ENCODE results near the gene TMEM221.
A peak's percentile ranks its signal among the peaks of the same experiment; 100 is the strongest.

Gene TMEM221

DNA sequence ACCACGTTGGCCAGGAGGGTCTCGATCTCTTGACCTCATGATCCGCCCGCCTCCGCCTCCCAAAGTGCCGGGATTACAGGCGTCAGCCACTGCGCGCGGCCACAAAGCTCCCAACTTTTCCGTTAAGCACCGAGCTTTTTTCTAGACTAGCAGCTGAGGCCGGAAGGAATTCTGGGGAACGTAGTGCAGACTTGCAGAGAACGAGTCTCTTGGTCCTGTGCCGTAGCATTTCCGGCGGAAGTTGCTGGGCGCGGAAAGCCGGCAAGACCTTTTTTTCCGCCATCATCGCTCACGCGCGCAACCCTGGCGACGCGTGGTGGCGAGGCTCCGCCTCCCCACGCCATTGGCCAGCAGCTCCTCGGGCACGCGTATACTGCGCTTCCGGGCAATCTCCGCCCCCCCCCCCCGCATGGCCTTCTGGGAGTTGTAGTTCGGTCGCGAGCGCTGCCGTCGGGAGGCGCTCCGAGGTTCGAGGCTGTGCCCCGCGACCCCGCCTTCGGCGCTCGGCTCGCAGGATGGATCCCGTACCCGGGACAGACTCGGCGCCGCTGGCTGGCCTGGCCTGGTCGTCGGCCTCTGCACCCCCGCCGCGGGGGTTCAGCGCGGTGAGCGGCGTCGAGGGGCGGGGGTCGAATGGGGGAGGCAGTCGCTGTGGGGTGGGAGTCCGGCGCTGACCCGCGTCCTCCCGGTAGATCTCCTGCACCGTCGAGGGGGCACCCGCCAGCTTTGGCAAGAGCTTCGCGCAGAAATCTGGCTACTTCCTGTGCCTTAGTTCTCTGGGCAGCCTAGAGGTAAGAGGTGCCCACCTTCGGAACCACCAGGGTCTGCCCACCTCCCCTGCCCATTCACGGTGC lies 28.6 kb downstream of the TMEM221 start, which contains the start of gene MVB12A (continued):
- TF ChIP-seq, protein P1, sequence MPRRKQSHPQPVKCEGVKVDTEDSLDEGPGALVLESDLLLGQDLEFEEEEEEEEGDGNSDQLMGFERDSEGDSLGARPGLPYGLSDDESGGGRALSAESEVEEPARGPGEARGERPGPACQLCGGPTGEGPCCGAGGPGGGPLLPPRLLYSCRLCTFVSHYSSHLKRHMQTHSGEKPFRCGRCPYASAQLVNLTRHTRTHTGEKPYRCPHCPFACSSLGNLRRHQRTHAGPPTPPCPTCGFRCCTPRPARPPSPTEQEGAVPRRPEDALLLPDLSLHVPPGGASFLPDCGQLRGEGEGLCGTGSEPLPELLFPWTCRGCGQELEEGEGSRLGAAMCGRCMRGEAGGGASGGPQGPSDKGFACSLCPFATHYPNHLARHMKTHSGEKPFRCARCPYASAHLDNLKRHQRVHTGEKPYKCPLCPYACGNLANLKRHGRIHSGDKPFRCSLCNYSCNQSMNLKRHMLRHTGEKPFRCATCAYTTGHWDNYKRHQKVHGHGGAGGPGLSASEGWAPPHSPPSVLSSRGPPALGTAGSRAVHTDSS (tag by site-specific recombination; IDR thresholded peaks at IDR 0.05): no peak
- TF ChIP-seq, protein P2, sequence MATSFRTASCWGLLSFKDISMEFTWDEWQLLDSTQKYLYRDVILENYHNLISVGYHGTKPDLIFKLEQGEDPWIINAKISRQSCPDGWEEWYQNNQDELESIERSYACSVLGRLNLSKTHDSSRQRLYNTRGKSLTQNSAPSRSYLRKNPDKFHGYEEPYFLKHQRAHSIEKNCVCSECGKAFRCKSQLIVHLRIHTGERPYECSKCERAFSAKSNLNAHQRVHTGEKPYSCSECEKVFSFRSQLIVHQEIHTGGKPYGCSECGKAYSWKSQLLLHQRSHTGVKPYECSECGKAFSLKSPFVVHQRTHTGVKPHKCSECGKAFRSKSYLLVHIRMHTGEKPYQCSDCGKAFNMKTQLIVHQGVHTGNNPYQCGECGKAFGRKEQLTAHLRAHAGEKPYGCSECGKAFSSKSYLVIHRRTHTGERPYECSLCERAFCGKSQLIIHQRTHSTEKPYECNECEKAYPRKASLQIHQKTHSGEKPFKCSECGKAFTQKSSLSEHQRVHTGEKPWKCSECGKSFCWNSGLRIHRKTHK (tag by site-specific recombination; IDR thresholded peaks at IDR 0.05): no peak
- peak; percentile 26; the same call in 1 of the 2 replicates for TF ChIP-seq ZNF2 (tag by site-specific recombination; IDR thresholded peaks at IDR 0.05)
- TF ChIP-seq ZNF610 (tag by site-specific recombination; IDR thresholded peaks at IDR 0.05; ENCODE audit: borderline replicate concordance): 0 out of 2 replicates have a peak, but pooled peaks have one; percentile 48
- TF ChIP-seq, protein P3, sequence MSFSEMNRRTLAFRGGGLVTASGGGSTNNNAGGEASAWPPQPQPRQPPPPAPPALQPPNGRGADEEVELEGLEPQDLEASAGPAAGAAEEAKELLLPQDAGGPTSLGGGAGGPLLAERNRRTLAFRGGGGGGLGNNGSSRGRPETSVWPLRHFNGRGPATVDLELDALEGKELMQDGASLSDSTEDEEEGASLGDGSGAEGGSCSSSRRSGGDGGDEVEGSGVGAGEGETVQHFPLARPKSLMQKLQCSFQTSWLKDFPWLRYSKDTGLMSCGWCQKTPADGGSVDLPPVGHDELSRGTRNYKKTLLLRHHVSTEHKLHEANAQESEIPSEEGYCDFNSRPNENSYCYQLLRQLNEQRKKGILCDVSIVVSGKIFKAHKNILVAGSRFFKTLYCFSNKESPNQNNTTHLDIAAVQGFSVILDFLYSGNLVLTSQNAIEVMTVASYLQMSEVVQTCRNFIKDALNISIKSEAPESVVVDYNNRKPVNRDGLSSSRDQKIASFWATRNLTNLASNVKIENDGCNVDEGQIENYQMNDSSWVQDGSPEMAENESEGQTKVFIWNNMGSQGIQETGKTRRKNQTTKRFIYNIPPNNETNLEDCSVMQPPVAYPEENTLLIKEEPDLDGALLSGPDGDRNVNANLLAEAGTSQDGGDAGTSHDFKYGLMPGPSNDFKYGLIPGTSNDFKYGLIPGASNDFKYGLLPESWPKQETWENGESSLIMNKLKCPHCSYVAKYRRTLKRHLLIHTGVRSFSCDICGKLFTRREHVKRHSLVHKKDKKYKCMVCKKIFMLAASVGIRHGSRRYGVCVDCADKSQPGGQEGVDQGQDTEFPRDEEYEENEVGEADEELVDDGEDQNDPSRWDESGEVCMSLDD (tag by site-specific recombination; IDR thresholded peaks at IDR 0.05): peak; percentile 59; the same call in 1 of the 2 replicates
- peak; percentile 66; the same call in 1 of the 2 replicates for TF ChIP-seq OVOL3 (tag by site-specific recombination; IDR thresholded peaks at IDR 0.05)
- TF ChIP-seq GLIS2 (tag by site-specific recombination; IDR thresholded peaks at IDR 0.05): peak; percentile 61; the same call in 1 of the 2 replicates
- TF ChIP-seq ZNF664 (tag by site-specific recombination; IDR thresholded peaks at IDR 0.05): peak; percentile 4; the same call in 1 of the 2 replicates
- TF ChIP-seq BCL11A (tag by site-specific recombination; IDR thresholded peaks at IDR 0.05; ENCODE audit: low read depth): 0 out of 2 replicates have a peak, but pooled peaks have one; percentile 28
- peak; percentile 98 for TF ChIP-seq SP2 (tag by site-specific recombination; IDR thresholded peaks at IDR 0.05)
- peak; percentile 44; the same call in 1 of the 2 replicates for TF ChIP-seq ZNF596 (tag by site-specific recombination; IDR thresholded peaks at IDR 0.05)
- TF ChIP-seq, protein P4, sequence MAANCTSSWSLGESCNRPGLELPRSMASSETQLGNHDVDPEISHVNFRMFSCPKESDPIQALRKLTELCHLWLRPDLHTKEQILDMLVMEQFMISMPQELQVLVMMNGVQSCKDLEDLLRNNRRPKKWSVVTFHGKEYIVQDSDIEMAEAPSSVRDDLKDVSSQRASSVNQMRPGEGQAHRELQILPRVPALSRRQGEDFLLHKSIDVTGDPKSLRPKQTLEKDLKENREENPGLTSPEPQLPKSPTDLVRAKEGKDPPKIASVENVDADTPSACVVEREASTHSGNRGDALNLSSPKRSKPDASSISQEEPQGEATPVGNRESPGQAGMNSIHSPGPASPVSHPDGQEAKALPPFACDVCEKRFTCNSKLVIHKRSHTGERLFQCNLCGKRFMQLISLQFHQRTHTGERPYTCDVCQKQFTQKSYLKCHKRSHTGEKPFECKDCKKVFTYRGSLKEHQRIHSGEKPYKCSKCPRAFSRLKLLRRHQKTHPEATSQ (tag by site-specific recombination; IDR thresholded peaks at IDR 0.05): peak; percentile 63
- 0 out of 2 replicates have a peak, but pooled peaks have one; percentile 22 for TF ChIP-seq ZBTB21 (tag by site-specific recombination; IDR thresholded peaks at IDR 0.05)
- TF ChIP-seq, protein P5, sequence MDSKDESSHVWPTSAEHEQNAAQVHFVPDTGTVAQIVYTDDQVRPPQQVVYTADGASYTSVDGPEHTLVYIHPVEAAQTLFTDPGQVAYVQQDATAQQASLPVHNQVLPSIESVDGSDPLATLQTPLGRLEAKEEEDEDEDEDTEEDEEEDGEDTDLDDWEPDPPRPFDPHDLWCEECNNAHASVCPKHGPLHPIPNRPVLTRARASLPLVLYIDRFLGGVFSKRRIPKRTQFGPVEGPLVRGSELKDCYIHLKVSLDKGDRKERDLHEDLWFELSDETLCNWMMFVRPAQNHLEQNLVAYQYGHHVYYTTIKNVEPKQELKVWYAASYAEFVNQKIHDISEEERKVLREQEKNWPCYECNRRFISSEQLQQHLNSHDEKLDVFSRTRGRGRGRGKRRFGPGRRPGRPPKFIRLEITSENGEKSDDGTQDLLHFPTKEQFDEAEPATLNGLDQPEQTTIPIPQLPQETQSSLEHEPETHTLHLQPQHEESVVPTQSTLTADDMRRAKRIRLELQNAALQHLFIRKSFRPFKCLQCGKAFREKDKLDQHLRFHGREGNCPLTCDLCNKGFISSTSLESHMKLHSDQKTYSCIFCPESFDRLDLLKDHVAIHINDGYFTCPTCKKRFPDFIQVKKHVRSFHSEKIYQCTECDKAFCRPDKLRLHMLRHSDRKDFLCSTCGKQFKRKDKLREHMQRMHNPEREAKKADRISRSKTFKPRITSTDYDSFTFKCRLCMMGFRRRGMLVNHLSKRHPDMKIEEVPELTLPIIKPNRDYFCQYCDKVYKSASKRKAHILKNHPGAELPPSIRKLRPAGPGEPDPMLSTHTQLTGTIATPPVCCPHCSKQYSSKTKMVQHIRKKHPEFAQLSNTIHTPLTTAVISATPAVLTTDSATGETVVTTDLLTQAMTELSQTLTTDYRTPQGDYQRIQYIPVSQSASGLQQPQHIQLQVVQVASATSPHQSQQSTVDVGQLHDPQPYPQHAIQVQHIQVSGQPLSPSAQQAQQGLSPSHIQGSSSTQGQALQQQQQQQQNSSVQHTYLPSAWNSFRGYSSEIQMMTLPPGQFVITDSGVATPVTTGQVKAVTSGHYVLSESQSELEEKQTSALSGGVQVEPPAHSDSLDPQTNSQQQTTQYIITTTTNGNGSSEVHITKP (tag by site-specific recombination; IDR thresholded peaks at IDR 0.05): peak; percentile 14; the same call in 1 of the 2 replicates
- TF ChIP-seq KLF8 (tag by site-specific recombination; IDR thresholded peaks at IDR 0.05): peak; percentile 40; the same call in 1 of the 2 replicates
- TF ChIP-seq ZNF510 (tag by site-specific recombination; IDR thresholded peaks at IDR 0.05; ENCODE audit: insufficient replicate concordance): no peak
- TF ChIP-seq KLF10 (tag by site-specific recombination; IDR thresholded peaks at IDR 0.05): peak; percentile 32; the same call in 1 of the 2 replicates
- peak; percentile 90 for TF ChIP-seq IKZF3 (tag by site-specific recombination; IDR thresholded peaks at IDR 0.05)
- TF ChIP-seq, protein P6, sequence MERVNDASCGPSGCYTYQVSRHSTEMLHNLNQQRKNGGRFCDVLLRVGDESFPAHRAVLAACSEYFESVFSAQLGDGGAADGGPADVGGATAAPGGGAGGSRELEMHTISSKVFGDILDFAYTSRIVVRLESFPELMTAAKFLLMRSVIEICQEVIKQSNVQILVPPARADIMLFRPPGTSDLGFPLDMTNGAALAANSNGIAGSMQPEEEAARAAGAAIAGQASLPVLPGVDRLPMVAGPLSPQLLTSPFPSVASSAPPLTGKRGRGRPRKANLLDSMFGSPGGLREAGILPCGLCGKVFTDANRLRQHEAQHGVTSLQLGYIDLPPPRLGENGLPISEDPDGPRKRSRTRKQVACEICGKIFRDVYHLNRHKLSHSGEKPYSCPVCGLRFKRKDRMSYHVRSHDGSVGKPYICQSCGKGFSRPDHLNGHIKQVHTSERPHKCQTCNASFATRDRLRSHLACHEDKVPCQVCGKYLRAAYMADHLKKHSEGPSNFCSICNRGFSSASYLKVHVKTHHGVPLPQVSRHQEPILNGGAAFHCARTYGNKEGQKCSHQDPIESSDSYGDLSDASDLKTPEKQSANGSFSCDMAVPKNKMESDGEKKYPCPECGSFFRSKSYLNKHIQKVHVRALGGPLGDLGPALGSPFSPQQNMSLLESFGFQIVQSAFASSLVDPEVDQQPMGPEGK (tag by site-specific recombination; IDR thresholded peaks at IDR 0.05): peak; percentile 59
- TF ChIP-seq SP7 (tag by site-specific recombination; IDR thresholded peaks at IDR 0.05): peak; percentile 82
- peak; percentile 96 for TF ChIP-seq ZNF76 (tag by site-specific recombination; IDR thresholded peaks at IDR 0.05; ENCODE audit: borderline replicate concordance, low read depth)
- TF ChIP-seq ZNF24 (tag by site-specific recombination; IDR thresholded peaks at IDR 0.05): peak; percentile 59; the same call in 1 of the 2 replicates
- TF ChIP-seq ZNF777 (tag by site-specific recombination; IDR thresholded peaks at IDR 0.05; ENCODE audit: borderline replicate concordance): peak; percentile 99
- TF ChIP-seq ZNF169 (tag by site-specific recombination; IDR thresholded peaks at IDR 0.05): no peak
- TF ChIP-seq ZNF776 (tag by site-specific recombination; IDR thresholded peaks at IDR 0.05; ENCODE audit: borderline replicate concordance): no peak

Data from HEK293 (cell line).